Fibroblast of mammary gland (primary cell): ENCODE data around the gene CCDC110.

Experiments used
- DNase-seq: peaks from one replicate; pipeline ENCODE4 v3.0.0-alpha.2; 2010; ENCODE audit warnings: low read depth
- H3K4me3 ChIP-seq: 2 replicates; pipeline ENCODE4 v1.5.1; 2011; ENCODE audit warnings: low read depth, mild to moderate bottlenecking, low read length, moderate library complexity; ENCODE audit not compliant: control insufficient read depth
- TF ChIP-seq, protein P1 (sequence below): conservative IDR thresholded peaks from 2 replicates; pipeline ENCODE4 v1.5.1; 2011; ENCODE audit warnings: low read depth, low read length, inconsistent platforms; ENCODE audit not compliant: control insufficient read depth, insufficient read depth

The CCDC110 gene

DNA sequence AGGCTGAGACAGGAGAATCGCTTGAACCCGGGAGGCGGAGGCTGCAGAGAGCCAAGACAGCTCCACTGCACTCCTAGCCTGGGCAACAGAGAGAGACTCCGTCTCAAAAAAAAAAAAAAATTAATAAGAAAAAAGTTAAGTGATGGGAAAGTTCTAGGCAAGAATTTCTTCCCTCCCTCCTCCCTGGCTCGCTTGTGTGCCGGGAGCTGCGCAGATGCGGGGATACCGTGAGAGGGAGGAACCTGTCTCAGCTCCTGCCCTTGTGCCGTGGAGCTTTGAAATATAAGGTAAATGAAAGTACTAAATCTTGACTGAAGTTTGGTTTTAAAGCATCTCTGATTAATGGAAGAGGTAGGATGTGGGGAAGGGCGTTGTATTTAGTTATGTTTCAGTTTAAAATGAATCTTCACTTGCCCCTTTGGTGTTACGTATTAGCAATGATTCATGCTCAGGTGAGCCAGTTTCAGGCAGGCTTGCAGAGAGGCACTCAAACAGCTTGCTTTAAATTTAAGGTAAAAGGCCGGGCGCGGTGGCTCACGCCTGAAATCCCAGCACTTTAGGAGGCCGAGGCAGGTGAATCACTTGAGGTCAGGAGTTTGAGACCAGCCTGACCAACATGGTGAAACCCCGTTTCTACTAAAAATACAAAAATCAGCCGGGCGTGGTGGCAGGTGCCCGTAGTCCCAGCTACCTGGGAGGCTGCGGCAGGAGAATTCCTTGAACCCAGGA, 44.4 kb downstream of the CCDC110 start:
- TF ChIP-seq, protein P1, sequence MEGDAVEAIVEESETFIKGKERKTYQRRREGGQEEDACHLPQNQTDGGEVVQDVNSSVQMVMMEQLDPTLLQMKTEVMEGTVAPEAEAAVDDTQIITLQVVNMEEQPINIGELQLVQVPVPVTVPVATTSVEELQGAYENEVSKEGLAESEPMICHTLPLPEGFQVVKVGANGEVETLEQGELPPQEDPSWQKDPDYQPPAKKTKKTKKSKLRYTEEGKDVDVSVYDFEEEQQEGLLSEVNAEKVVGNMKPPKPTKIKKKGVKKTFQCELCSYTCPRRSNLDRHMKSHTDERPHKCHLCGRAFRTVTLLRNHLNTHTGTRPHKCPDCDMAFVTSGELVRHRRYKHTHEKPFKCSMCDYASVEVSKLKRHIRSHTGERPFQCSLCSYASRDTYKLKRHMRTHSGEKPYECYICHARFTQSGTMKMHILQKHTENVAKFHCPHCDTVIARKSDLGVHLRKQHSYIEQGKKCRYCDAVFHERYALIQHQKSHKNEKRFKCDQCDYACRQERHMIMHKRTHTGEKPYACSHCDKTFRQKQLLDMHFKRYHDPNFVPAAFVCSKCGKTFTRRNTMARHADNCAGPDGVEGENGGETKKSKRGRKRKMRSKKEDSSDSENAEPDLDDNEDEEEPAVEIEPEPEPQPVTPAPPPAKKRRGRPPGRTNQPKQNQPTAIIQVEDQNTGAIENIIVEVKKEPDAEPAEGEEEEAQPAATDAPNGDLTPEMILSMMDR, result no peak
- H3K4me3 ChIP-seq, result no peak overlapping the region
- DNase-seq, result no peak

DNA sequence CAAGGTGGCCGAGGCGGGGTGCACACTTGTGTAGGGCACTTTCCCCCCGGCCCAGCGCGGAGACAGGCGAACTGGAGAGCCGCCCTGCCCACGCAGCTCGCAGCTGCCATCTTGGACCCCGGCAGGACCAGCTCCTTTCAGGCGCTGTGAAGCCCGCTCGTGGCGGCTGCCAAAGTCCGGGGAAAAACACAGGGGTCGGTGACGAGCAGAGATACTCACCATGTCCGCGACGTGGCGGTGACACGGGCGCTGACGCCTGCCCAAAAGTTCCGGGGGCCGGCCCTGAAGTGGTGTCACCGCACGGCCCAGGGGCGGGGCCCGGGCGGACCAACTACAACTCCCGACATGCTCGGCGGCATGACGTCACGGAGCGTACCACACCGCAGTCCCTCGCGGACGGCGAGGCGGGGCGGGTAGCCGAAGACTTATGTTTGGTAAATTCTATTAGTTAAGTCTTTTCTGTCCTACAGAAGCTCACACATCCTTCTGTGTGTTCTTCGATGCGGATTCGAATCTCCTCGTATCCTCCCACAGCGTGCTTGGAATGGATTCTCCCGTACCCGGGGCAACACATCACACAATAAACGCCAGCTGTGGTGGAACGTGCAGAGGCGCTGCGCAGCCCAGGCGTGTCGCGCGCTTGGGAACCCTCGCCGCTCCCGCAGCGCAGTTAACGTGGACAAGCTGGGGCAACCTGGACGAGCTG, 45.7 kb downstream of the CCDC110 start, which contains the start of gene UFSP2:
Gene UFSP2 (minus strand): TSS at position 318 of the 706 bp plus-strand sequence. CDS start 96 bp downstream, at position 222.
- TF ChIP-seq, protein P1, result no peak
- DNase-seq, result peak; percentile 87
- H3K4me3 ChIP-seq, result peak within 1 kb of the TSS; percentile 95

DNA sequence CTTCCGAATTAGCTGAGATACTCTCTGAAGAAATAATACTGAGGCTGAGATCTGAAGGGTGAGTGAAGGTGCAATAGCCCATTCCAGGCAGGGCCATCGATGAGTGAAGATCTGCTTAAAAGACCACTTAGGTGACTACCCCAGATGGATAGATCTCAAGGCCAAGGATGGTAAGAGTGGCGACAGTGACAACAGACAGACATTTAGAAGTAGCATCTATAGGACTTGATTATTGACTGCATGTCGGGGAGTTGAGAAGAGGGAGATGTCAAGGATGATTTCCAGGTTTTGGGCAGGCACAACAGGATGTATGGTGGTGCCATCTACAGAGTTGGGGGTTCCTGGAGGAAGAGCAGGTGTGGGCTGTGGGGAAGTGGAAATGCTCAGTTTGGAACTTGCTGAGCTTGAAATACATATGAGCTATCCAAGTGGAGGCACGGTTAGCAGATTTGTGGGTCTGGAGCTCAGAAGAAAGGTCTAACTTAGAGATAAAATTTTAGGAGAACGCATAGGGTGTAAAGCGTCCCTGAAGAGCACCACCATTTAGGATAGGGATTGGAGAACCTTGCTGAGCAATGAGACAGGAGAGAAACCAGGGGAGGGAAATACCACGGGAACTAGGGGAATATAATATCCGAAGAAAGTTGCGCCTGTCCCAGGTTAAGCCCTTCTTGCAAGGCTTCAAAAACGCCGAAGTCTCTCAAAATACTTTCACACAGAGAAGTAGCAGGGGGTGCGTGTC, 46.5 kb downstream of the CCDC110 start:
- DNase-seq, result peak; percentile 34
- TF ChIP-seq, protein P1, result no peak

DNA sequence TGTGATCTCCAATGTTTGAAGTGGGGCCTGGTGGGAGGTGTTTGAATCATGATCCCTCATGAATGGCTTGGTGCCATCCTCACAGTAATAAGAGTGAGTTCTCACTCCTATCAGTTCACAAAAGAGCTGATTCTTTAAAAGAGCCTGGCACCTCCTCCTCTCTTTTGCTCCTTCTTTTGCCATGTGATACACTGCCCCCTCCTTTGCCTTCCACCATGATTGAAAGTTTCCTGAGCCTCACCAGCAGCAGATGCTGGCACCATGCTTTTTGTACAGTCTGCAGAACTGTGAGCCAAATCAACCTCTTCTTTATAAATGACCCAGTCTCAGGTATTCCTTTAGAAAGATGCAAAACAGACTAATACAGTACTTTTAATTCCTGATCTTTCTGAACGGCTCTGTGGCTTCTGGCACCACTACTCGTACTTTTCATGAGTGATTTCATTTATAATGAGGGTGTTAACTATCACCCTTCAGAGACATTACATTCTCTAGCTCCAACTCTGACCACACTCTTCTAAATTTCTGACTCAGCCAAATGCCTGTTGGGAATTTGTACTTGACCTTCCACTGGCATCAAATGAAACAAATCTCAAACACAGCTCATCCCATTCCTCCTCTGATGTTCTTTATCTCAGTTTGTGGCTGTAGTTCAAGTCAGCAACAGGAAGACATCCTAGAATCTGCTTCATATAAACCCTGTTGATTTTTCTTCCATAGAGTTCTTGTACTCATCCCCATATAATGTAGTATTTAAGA, 50.0 kb downstream of the CCDC110 start:
- peak; percentile 83 for DNase-seq
- TF ChIP-seq, protein P1, result no peak
- H3K4me3 ChIP-seq, result no peak overlapping the region

More for the DNA sequence above, 46.5 kb downstream of the CCDC110 start:
- peak overlapping the region; percentile 95 for H3K4me3 ChIP-seq

DNA sequence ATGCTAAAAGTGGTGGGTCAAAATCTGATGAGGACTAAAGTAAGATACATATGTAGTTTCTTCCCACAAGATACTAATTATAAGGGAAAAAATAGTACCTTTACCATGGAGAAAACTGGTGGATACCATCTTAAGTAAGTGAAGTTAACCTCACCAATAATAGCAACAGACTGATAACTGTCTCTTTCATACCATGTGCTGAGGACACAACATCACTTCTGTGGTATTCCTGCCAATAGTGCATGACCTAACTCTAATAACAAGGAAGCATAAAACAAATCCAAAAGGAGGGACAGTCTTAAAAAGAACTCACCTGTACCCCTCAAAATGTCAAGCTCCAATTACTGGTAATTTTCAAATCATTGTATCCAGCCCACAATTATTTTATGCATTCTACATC, 54.6 kb downstream of the CCDC110 start:
- TF ChIP-seq, protein P1, result no peak
- no peak overlapping the region for H3K4me3 ChIP-seq
- no peak for DNase-seq

DNA sequence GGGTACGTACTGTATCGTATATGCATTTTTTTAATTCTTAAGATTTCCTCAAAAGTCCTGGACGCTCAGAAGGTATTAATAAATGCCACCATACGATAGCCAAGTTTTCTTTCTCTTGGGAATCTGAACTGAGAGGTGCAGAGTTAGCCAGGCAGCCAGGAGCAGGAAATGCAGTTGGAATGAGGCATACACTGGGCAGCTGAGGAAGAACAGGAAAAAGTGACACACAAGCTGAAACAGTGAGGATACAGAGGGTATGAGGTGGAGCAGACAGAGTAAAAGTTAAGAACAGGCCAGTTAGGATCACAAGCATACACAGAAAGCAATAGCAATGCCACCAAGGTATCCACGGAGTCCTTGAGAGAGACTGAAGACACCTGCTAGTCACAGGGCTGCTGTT, 59.1 kb downstream of the CCDC110 start:
- H3K4me3 ChIP-seq, result no peak overlapping the region
- TF ChIP-seq, protein P1, result no peak
- DNase-seq, result no peak
